GM20000 (cell line): ENCODE measurements around the gene CHIC2.

ENCODE experiments used
- DNase-seq: peaks from one replicate; pipeline ENCODE4 v3.0.0; 2012; ENCODE audit warnings: low spot score
- CTCF ChIP-seq: IDR thresholded peaks from 2 replicates; pipeline ENCODE4 v1.5.1; 2012; ENCODE audit warnings: mild to moderate bottlenecking, control low read depth; ENCODE audit errors: extremely low read depth, missing control alignments

Gene CHIC2

GRCh38 chr4:53986062-53986461, 78.3 kb downstream of the CHIC2 start:
- no peak for TF ChIP-seq CTCF
- DNase-seq: no peak

GRCh38 chr4:53981567-53981966, 82.8 kb downstream of the CHIC2 start:
- DNase-seq: no peak
- no peak for TF ChIP-seq CTCF

GRCh38 chr4:53981066-53981465, 83.3 kb downstream of the CHIC2 start:
- DNase-seq: no peak

GRCh38 chr4:53974561-53974960, 89.8 kb downstream of the CHIC2 start:
- no peak for DNase-seq
- TF ChIP-seq CTCF: no peak

More at GRCh38 chr4:53981066-53981465, 83.3 kb downstream of the CHIC2 start:
- TF ChIP-seq CTCF: no peak

- TF ChIP-seq CTCF: no peak
- no peak for DNase-seq
Observed at GRCh38 chr4:53967986-53968385, 96.4 kb downstream of the CHIC2 start.

- DNase-seq: no peak
- TF ChIP-seq CTCF: no peak
Observed at GRCh38 chr4:53963781-53964180, 100.6 kb downstream of the CHIC2 start.

- no peak for DNase-seq
Observed at GRCh38 chr4:53963336-53963735, 101.1 kb downstream of the CHIC2 start.

More at GRCh38 chr4:53963336-53963735, 101.1 kb downstream of the CHIC2 start:
- no peak for TF ChIP-seq CTCF
